NCI-H510A treated with DMSO at 0.1 percent for 48 hours (cell line): Measurements from ENCODE around the gene DDX20.
A peak's percentile ranks its signal among the peaks of the same experiment; 100 is the strongest.
"Not testable (repeated sequence)": the region's sequence is repeated elsewhere in the genome, so short reads cannot be mapped to it uniquely, and the experiment has no call there.

ENCODE experiments used
- DNase-seq: peaks from one replicate; lab custom pipeline; 2025; lab: John Stamatoyannopoulos, UW

The DDX20 gene

GRCh38 chr1:111733992-111734341 is 21.7 kb upstream of the DDX20 start:
- DNase-seq: no peak

- no peak for DNase-seq
Measured at GRCh38 chr1:111734426-111734825, 21.3 kb upstream of the DDX20 start.

DNA sequence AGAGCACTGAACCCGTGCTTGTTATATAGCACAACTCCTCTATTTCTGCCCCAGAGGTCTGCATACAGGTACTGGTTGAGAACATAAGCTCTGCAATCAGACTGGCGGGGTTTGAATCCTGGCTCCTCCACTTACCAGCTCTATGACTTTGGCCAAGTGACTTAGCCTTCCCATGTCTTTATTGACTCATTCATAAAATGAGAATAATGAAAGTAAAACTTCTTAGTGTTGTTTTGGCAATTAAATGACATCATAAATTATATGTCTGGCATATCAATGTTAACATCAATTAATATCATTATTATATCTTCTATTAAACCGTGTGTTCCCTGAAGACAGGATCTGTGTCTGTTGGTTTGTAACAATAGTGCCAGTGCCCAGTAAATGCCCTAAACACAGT is 20.8 kb upstream of the DDX20 start:
- no peak for DNase-seq

DNA sequence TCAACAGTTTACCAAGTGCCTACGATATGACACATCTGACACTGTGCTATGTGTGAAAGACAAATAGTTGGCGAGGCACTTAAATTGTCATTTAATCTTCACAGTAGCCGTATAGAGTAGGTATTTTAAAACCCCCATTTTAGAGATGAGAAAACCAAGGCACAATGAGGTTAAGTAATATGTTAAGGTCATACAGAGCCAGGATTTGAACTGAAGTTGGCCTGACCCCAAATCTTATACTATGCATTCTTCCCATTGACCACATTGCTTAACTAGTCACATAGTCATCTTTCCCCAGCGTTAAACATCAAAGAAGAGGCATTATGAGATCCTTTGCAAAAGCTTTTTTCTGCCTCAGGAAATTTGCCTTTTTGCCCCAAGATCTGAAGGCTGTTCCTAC is 20.4 kb upstream of the DDX20 start:
- DNase-seq: no peak

- peak; percentile 70 for DNase-seq
Measured at GRCh38 chr1:111735858-111736544, 19.7 kb upstream of the DDX20 start.

- no peak for DNase-seq
Measured at GRCh38 chr1:111736548-111737215, 19.0 kb upstream of the DDX20 start.

- no peak for DNase-seq
Measured at GRCh38 chr1:111737216-111738132, 18.2 kb upstream of the DDX20 start.

- no peak for DNase-seq
Measured at GRCh38 chr1:111738133-111738435, 17.6 kb upstream of the DDX20 start.

- peak; percentile 83 for DNase-seq
Measured at GRCh38 chr1:111738436-111739193, 17.1 kb upstream of the DDX20 start.

DNA sequence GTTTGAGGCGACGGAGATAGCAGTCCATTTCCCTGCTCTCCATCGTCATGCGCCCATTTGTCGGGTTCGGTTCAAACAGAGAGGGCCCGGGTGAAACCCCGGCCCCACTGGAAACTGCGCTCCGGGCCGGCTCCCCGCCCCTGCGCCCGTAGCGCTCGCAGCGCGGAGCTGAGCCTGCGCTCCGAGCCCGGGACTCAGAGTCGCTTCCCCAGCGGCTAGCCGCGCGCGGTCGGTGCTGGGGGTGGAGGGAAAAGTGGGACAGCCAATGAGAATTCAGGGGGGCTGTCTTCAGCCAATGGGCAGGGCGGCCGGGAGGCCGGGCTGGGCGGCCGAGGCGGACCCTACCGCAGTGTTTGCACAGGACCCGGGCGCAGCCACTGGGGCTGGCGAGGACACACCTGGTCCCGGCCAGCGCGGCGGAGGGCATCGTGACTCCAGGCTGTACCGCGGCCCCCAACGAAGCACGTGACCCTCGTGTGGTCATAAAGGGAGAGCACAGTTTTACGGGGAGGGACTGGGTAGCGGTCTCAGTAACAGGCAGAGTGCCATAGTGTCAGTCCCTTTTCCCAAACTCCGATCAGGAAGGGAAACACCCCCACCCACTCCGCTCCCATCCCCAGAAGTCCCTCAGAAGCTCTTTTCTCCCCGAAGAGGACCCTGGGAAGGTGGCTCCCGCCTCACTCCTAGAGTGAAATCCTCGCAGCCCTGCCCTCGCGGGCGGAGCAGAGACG is 16.3 kb upstream of the DDX20 start, which contains the start of gene INKA2:
Gene INKA2 (minus strand): TSS at position 202 of the 731 bp plus-strand sequence. CDS start 153 bp downstream, at position 49.
- DNase-seq: peak; percentile 93

DNA sequence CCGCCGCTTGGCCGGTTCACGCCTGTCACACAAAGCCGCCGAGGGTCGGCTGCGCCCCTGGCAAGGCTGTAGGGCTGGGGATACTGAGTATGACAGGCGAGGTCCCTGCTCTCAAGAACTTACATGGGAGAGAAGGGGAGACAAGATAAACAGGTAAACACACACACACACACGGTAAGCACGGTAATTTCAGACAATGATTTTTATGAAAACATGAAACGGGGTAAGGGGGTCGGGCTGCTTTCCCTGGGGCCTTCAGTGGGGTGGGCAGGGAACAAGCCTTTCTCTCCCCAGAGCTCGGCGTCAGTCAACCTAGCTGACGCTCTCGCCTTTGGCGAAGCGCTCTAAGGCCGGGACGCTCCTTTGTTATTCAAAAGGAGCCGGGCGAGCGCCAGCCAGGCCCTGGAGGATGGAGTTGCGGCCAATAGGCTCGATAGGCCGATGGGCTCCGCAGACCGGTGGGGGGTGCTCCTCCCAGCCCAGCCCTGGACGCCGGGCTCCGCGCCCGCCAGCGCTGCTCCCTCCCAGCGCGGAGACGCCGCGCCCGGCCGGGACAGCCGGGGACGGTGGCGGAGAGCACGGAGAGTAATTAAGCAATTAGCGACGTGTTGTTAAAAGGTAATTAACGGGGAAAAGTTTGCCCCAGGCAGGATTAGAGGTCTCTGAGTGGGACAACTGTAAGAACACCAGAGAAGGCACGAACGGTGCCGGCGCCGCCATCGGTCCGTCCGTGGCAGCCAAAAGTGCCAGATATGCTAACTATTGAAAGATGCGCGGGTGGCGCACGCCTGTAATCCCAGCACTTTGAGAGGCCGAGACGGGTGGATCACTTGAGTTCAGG is 15.6 kb upstream of the DDX20 start:
- peak; percentile 54 for DNase-seq

- not testable (repeated sequence) for DNase-seq
Measured at GRCh38 chr1:111742292-111742691, 13.4 kb upstream of the DDX20 start.

GRCh38 chr1:111742938-111743549 is 12.7 kb upstream of the DDX20 start:
- no peak for DNase-seq

GRCh38 chr1:111743679-111744101 is 12.0 kb upstream of the DDX20 start:
- DNase-seq: no peak

GRCh38 chr1:111745675-111746613 is 9.8 kb upstream of the DDX20 start:
- peak; percentile 25 for DNase-seq

DNA sequence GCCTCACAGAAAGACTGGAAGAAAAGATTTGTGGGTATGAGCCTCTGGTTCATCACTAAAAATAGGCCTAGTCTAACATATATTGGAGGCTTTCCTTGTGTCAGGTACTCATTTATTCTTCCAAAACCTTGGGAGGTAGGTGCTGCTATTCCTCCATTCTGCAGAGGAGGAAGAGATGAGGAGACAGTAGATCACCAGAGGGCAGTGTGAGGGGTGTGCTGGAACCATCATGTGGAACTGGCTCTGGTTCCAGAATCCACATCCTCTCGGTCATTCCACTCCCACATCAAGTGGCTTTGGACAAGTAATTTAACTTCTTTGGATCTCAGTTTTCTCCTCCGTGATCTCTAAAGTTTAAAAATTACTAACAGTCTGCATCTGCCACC is 9.1 kb upstream of the DDX20 start:
- DNase-seq: no peak

GRCh38 chr1:111747282-111747734 is 8.4 kb upstream of the DDX20 start:
- peak; percentile 41 for DNase-seq

DNA sequence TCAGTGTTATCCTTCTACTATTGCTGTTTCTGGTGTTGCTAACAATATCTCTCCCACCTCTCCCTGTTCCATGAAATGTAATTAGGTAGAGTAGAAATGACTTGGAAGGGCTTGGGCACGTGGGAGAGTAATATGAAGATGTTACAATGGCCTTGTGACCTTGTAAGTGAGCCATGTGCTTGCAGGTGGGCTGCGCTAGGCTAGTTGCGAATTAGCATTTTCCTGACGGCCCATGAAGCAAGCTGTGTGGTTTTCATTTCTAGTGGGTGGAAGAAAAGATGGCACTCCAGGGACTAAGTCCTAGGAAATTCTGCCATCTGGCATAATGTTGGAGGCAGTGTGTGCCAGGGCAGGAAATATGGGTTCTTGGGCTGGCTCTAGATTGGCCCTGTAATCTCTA is 7.8 kb upstream of the DDX20 start:
- no peak for DNase-seq

GRCh38 chr1:111749628-111750027 is 6.1 kb upstream of the DDX20 start:
- no peak for DNase-seq
